Ovary (tissue), 3 donors: ENCODE results near the gene SEZ6.

ENCODE experiments used
- CTCF ChIP-seq, 3 donors: fragments of 450-650 bp in 2 of 3; fragments of 200-600 bp in 1 of 3; IDR thresholded peaks; one replicate each; pipeline versions ENCODE4 v1.5.1 to v1.8.0; 2016 to 2022; ENCODE audit warnings: antibody characterized with exemption in 3 of 3, mild to moderate bottlenecking in 1 of 3
- POLR2A ChIP-seq: fragments of 450-650 bp; IDR thresholded peaks from one replicate; pipeline ENCODE4 v1.6.1; 2017; ENCODE audit warnings: antibody characterized with exemption, mild to moderate bottlenecking, moderate library complexity
- donor health status: DM: no; HTN: no; CAD: no.

DNA sequence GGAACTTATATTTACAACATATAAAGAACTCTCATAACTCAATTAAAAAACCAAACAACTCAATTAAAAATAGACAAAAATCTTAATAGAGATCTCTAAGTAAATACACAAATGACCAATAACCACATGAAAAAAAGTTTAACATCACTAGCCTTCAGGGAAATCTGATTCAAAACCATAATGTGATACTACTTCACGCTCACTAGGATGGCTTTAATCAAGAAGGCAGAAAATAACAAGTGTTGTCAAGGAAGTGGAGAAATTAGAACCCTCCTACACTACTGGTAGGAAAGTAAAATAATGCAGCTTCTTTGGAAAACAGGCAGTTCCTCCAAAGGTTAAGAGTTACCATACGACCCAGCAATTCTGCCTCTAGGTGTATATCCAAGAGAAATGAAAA, 62.9 kb downstream of the SEZ6 start:
- TF ChIP-seq CTCF (IDR thresholded peaks at IDR 0.05): no peak
- no peak for TF ChIP-seq POLR2A
